ENCODE measurements around the gene XRCC5.

DNA sequence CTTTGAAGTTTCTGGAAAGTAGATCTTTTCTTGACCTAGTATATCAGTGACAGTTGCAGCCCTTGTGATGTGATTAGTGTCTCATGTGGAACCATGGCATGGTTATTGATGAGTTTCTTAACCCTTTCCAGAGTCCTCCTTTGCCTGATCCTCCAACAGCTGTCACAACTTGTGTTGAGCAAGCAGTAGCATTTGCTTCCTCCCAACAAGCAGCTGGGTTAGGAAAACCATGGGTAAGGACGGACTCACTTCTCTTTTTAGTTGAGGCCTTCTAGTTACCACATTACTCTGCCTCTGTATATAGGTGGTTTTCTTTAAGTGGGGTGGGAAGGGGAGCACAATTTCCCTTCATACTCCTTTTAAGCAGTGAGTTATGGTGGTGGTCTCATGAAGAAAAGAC, 96.3 kb downstream of the XRCC5 start:
- TF ChIP-seq, protein P1, sequence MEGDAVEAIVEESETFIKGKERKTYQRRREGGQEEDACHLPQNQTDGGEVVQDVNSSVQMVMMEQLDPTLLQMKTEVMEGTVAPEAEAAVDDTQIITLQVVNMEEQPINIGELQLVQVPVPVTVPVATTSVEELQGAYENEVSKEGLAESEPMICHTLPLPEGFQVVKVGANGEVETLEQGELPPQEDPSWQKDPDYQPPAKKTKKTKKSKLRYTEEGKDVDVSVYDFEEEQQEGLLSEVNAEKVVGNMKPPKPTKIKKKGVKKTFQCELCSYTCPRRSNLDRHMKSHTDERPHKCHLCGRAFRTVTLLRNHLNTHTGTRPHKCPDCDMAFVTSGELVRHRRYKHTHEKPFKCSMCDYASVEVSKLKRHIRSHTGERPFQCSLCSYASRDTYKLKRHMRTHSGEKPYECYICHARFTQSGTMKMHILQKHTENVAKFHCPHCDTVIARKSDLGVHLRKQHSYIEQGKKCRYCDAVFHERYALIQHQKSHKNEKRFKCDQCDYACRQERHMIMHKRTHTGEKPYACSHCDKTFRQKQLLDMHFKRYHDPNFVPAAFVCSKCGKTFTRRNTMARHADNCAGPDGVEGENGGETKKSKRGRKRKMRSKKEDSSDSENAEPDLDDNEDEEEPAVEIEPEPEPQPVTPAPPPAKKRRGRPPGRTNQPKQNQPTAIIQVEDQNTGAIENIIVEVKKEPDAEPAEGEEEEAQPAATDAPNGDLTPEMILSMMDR (IDR thresholded peaks at IDR 0.05), result no peak
- no peak for TF ChIP-seq POLR2A (IDR thresholded peaks at IDR 0.05)
